Caco-2 (cell line): Measurements from ENCODE around the gene BRD4. TPM values are rescaled to one million over a fixed set of nuclear protein-coding genes. Genes with fewer than 3 reads are reported as not detected.

ENCODE experiments used
- BruUV-seq: library from RNA; stranded (reverse); fragments of 400-500 nt; replicated peaks from 2 replicates; lab custom pipeline; 2021; lab: Mats Ljungman, UMichigan
- CTCF ChIA-PET: fragments of 300-600 bp; sonication (Branson Sonifier 250); formaldehyde crosslinking; loops from one replicate; lab custom pipeline; 2022; ENCODE audit warnings: antibody characterized with exemption; lab: Charles Lee
- POLR2A ChIA-PET: fragments of 300-600 bp; sonication (Branson Sonifier 250); formaldehyde crosslinking; loops from one replicate; lab custom pipeline; 2022; ENCODE audit warnings: antibody characterized with exemption; lab: Charles Lee
- DNase-seq, 2 experiments: peaks; one replicate each; pipeline versions ENCODE4 v3.0.0 to v3.0.0-alpha.2; 2020 to 2022
- H3K27me3 ChIP-seq: replicated peaks from 2 replicates; pipeline ENCODE4 v1.6.0; 2011; ENCODE audit warnings: low read length; ENCODE audit not compliant: control insufficient read depth, insufficient read depth
- H3K36me3 ChIP-seq: 2 replicates; pipeline ENCODE4 v1.5.1; 2011; ENCODE audit warnings: low read length; ENCODE audit not compliant: control insufficient read depth, insufficient read depth
- H3K4me1 ChIP-seq: fragments of 250-450 bp; sonication (Bioruptor Pico); 2 replicates; pipeline ENCODE4 v1.5.1; 2020; ENCODE audit warnings: mild to moderate bottlenecking
- H3K4me3 ChIP-seq: 2 replicates; pipeline ENCODE4 v1.5.1; 2011; ENCODE audit warnings: low read depth, mild to moderate bottlenecking, control low read depth, low read length
- H3K9me3 ChIP-seq: fragments of 250-450 bp; sonication (Bioruptor Pico); 2 replicates; pipeline ENCODE4 v1.5.1; 2020; ENCODE audit warnings: mild to moderate bottlenecking, moderate library complexity
- H3K27ac Mint-ChIP-seq: one replicate; pipeline ENCODE4 v1.8.0; 2022; ENCODE audit warnings: mixed read lengths; ENCODE audit not compliant: unreplicated experiment
- H3K27me3 Mint-ChIP-seq: one replicate; pipeline ENCODE4 v1.8.0; 2022; ENCODE audit warnings: mixed read lengths; ENCODE audit not compliant: insufficient read depth, unreplicated experiment
- H3K36me3 Mint-ChIP-seq: one replicate; pipeline ENCODE4 v1.8.0; 2022; ENCODE audit warnings: mild to moderate bottlenecking, mixed read lengths; ENCODE audit not compliant: insufficient read depth, unreplicated experiment
- H3K4me1 Mint-ChIP-seq: one replicate; pipeline ENCODE4 v1.8.0; 2022; ENCODE audit warnings: low read depth, mixed read lengths; ENCODE audit not compliant: unreplicated experiment
- H3K4me3 Mint-ChIP-seq: one replicate; pipeline ENCODE4 v1.8.0; 2022; ENCODE audit warnings: mild to moderate bottlenecking, moderate library complexity, mixed read lengths; ENCODE audit not compliant: unreplicated experiment
- H3K9me3 Mint-ChIP-seq: one replicate; pipeline ENCODE4 v1.8.0; 2022; ENCODE audit warnings: mixed read lengths; ENCODE audit not compliant: unreplicated experiment
- intact Hi-C: fragments of 100-400 bp; cut with micrococcal nuclease; formaldehyde crosslinking; loops from one replicate; pipeline ENCODE4 v1.10.0; 2022; ENCODE audit not compliant: unreplicated experiment
- total RNA-seq: library from RNA; stranded (reverse); gene quantifications from 2 replicates; pipeline ENCODE4 v1.2.3, GENCODE V29; 2022
- TF ChIP-seq, protein P1 (sequence below), 2 experiments: fragments of 200-600 bp in 1 of 2; IDR thresholded peaks; 1 replicate in 1 of 2; 2 replicates in 1 of 2; pipeline versions ENCODE4 v1.5.1 to v1.8.0; 2011 to 2022; ENCODE audit warnings: antibody characterized with exemption in 1 of 2, control low read depth in 1 of 2, inconsistent platforms in 1 of 2, low read depth in 1 of 2, low read length in 1 of 2, mild to moderate bottlenecking in 1 of 2, moderate library complexity in 1 of 2; ENCODE audit not compliant: insufficient read depth in 1 of 2, severe bottlenecking in 1 of 2, unreplicated experiment in 1 of 2

Gene BRD4
- total RNA-seq, 1 experiment from 2014 or later = 170 TPM

DNA sequence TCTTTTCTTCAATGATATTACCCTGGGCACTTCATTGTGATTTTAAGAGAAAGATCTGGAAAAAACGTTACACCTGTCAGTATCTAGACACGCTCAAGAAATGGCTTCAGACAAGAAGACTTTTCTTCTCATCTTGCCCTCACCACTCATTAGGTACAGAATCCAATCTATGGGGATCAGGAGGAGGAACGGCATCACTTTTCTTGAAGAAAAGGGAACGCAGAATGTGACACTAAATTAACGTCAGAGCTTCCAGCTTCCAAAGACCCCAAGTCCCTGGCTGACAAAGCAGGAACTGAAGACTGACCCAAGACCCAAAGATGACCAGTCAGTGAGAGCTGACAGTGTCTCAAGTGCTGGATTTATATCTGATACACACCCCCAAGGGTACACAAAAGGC, 48.2 kb downstream of the BRD4 start:
- Histone ChIP-seq H3K36me3 (no peaks in the 10 kb centered on the region; the same call in 1 of the 2 replicates), H3K9me3 (no peaks in the 10 kb centered on the region), H3K4me1 (peaks cover 70% of the 10 kb centered on the region), H3K27me3 (no peaks in the 10 kb centered on the region), H3K4me3 (no peak overlapping the region)
- TF ChIP-seq, protein P1, sequence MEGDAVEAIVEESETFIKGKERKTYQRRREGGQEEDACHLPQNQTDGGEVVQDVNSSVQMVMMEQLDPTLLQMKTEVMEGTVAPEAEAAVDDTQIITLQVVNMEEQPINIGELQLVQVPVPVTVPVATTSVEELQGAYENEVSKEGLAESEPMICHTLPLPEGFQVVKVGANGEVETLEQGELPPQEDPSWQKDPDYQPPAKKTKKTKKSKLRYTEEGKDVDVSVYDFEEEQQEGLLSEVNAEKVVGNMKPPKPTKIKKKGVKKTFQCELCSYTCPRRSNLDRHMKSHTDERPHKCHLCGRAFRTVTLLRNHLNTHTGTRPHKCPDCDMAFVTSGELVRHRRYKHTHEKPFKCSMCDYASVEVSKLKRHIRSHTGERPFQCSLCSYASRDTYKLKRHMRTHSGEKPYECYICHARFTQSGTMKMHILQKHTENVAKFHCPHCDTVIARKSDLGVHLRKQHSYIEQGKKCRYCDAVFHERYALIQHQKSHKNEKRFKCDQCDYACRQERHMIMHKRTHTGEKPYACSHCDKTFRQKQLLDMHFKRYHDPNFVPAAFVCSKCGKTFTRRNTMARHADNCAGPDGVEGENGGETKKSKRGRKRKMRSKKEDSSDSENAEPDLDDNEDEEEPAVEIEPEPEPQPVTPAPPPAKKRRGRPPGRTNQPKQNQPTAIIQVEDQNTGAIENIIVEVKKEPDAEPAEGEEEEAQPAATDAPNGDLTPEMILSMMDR (IDR thresholded peaks at IDR 0.05; ENCODE audit: insufficient read depth in 1 of 2, low read depth in 1 of 2, low read length in 1 of 2, severe bottlenecking in 1 of 2, unreplicated experiment in 1 of 2) = no peak
- peak overlapping the region; percentile 89 for H3K27ac Mint-ChIP-seq
- ChIA-PET POLR2A (no interaction called here), CTCF (interaction anchor here (1.2 kb wide), 1 partner anchor 13 kb away, joined by 3 read pairs; no protein-coding TSS in a partner anchor)
- H3K4me1 Mint-ChIP-seq = peaks cover 57% of the 10 kb centered on the region
- H3K9me3 Mint-ChIP-seq = no peaks in the 10 kb centered on the region
- intact Hi-C loops = loop anchor here (5.0 kb wide), 1 partner anchor 48 kb away; the partner anchor contains the start of gene BRD4
- H3K4me3 Mint-ChIP-seq = no peak overlapping the region
- peaks cover 54% of the 10 kb centered on the region for H3K36me3 Mint-ChIP-seq
- H3K27me3 Mint-ChIP-seq = no peaks in the 10 kb centered on the region
- BruUV-seq = no TSS peak
- no peak for DNase-seq

DNA sequence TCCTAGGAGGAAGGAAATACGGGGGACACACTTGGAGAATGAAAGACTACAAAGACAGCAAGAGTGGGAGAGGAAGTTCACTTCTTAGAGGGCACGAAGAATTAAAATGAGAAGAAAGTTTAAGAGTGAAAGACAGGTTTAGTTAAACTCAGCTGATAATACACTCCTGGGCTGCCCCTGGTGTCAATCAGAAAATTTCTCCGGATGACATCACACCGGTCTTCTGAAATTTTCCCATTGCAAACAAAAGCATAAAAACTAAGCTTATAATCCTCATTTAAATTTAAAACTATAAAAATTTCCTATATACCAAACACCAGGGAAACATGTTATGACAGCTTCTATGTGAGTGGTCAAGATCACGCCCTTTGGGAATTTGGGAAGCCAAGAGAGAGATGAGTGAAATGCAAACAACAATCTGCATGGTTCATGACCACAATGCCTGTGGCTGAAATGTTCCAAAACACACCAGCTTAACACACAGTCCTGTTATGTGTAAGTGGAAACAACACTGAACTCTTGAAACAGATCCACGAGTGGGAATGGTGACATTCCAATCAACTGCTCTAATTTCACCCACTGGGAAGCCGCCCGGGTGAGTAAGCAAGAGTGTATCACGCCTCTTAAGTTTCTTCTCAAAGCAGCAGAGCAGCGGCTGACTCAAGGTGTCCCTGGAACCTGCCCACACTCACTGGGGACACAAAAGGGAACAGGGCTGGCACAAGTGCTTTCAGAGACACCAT, 49.0 kb downstream of the BRD4 start:
- H3K4me3 Mint-ChIP-seq = no peak overlapping the region
- no TSS peak for BruUV-seq
- no peaks in the 10 kb centered on the region for H3K27me3 Mint-ChIP-seq
- DNase-seq = no peak
- Histone ChIP-seq H3K9me3 (no peaks in the 10 kb centered on the region), H3K4me3 (no peak overlapping the region), H3K4me1 (peaks cover 68% of the 10 kb centered on the region), H3K36me3 (no peaks in the 10 kb centered on the region; the same call in 1 of the 2 replicates), H3K27me3 (no peaks in the 10 kb centered on the region)
- POLR2A ChIA-PET = no interaction called here
- TF ChIP-seq, protein P1 (IDR thresholded peaks at IDR 0.05; ENCODE audit: insufficient read depth in 1 of 2, low read depth in 1 of 2, low read length in 1 of 2, severe bottlenecking in 1 of 2, unreplicated experiment in 1 of 2) = no peak
- H3K27ac Mint-ChIP-seq = peak overlapping the region; percentile 89
- intact Hi-C loops = loop anchor here (5.0 kb wide), 1 partner anchor 49 kb away; the partner anchor contains the start of gene BRD4
- H3K36me3 Mint-ChIP-seq = peaks cover 54% of the 10 kb centered on the region
- H3K9me3 Mint-ChIP-seq = no peaks in the 10 kb centered on the region
- peaks cover 57% of the 10 kb centered on the region for H3K4me1 Mint-ChIP-seq
- CTCF ChIA-PET = interaction anchor here (0.5 kb wide), 1 partner anchor 192 kb away, joined by 3 read pairs; no protein-coding TSS in a partner anchor

DNA sequence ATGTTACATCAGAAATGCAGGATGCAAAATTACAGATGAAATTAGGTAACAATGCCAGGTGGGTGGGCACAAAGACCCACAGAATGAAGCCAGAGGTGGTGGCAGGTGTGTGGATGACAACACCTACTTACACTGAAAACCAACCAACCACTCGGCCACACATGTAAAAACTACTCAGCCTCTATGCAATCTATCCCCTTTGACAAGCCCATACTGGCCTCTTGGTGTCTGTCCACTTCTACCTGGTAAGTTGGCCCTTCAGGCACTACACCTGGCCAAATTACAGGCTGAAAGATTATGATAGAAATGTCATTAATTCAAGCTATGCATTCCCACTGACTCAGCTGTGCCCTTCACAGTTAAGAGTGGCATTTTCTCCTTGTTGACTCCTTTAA, 50.0 kb downstream of the BRD4 start:
- H3K4me1 Mint-ChIP-seq = peaks cover 52% of the 10 kb centered on the region
- peaks cover 64% of the 10 kb centered on the region for H3K36me3 Mint-ChIP-seq
- DNase-seq = no peak
- H3K4me3 Mint-ChIP-seq = no peak overlapping the region
- TF ChIP-seq, protein P1 (IDR thresholded peaks at IDR 0.05; ENCODE audit: insufficient read depth in 1 of 2, low read depth in 1 of 2, low read length in 1 of 2, severe bottlenecking in 1 of 2, unreplicated experiment in 1 of 2) = no peak
- H3K36me3 ChIP-seq = no peaks in the 10 kb centered on the region; the same call in 1 of the 2 replicates
- H3K9me3 ChIP-seq = no peaks in the 10 kb centered on the region
- H3K27ac Mint-ChIP-seq = peak overlapping the region; percentile 89
- intact Hi-C loops = loop anchor here (5.0 kb wide), 1 partner anchor 50 kb away; the partner anchor contains the start of gene BRD4
- BruUV-seq = no TSS peak
- no peaks in the 10 kb centered on the region for H3K27me3 ChIP-seq
- no peaks in the 10 kb centered on the region for H3K27me3 Mint-ChIP-seq
- no peak overlapping the region for H3K4me3 ChIP-seq
- ChIA-PET POLR2A (interaction anchor here (2.0 kb wide), 1 partner anchor 15 kb away, joined by 10 read pairs; no protein-coding TSS in a partner anchor), CTCF (interaction anchor here (1.9 kb wide), 1 partner anchor 15 kb away, joined by 7 read pairs; no protein-coding TSS in a partner anchor)
- H3K9me3 Mint-ChIP-seq = no peaks in the 10 kb centered on the region
- peaks cover 68% of the 10 kb centered on the region for H3K4me1 ChIP-seq
